SU-DHL-6 (cell line): ENCODE results near the gene DAPK2.

Source experiments
- CTCF ChIP-seq: fragments of 200-600 bp; sonication (generic); IDR thresholded peaks from one replicate; pipeline ENCODE4 v1.5.1; 2017; ENCODE audit warnings: antibody characterized with exemption, mild to moderate bottlenecking, low read length, moderate library complexity; ENCODE audit not compliant: insufficient read depth, poor library complexity, severe bottlenecking
- EZH2phosphoT487 ChIP-seq: fragments of 200-600 bp; sonication (generic), shearing (Covaris generic); conservative IDR thresholded peaks from 2 replicates; pipeline ENCODE4 v1.6.1; 2018; ENCODE audit warnings: mild to moderate bottlenecking, antibody characterized with exemption, low read length, moderate library complexity, mixed read lengths

- TF ChIP-seq CTCF: no peak
- no peak for TF ChIP-seq EZH2phosphoT487
Observed at GRCh38 chr15:63998489-63998888, 47.8 kb downstream of the DAPK2 start.
